IMR-90 (cell line): ENCODE measurements around the gene ITPK1. TPM values are rescaled to one million over a fixed set of nuclear protein-coding genes. Genes with fewer than 3 reads are reported as not detected.

ENCODE experiments used
- ATAC-seq: fragments of 200-7000 bp; cut with Tn5 transposase; 2 replicates; pipeline ENCODE4 v1.9.1; 2020; ENCODE audit warnings: low read depth, mild to moderate bottlenecking, moderate library complexity
- BruUV-seq: library from RNA; stranded (reverse); fragments of 400-500 nt; replicated peaks from 2 replicates; lab custom pipeline; 2021; lab: Mats Ljungman, UMichigan
- CTCF ChIA-PET: fragments of 300-600 bp; formaldehyde crosslinking; extraction: SDS; loops from one replicate; lab custom pipeline; 2021; ENCODE audit warnings: antibody characterized with exemption; lab: Yijun Ruan, JAX
- POLR2A ChIA-PET: fragments of 300-600 bp; sonication (Branson Sonifier 250); formaldehyde crosslinking; loops from one replicate; lab custom pipeline; 2022; ENCODE audit warnings: antibody characterized with exemption; ENCODE audit not compliant: unreplicated experiment; lab: Charles Lee
- DNase-seq: peaks from one replicate; pipeline ENCODE4 v3.0.0; 2013
- H2AFZ ChIP-seq: replicated peaks from 2 replicates; pipeline ENCODE3; 2013; ENCODE audit warnings: low read length, mild to moderate bottlenecking; ENCODE audit not compliant: poor library complexity
- H2AK5ac ChIP-seq: 2 replicates; pipeline ENCODE4 v1.6.1; 2013; ENCODE audit warnings: low read depth, low read length, inconsistent platforms
- H2AK9ac ChIP-seq: replicated peaks from 2 replicates; pipeline ENCODE3; 2013; ENCODE audit warnings: mild to moderate bottlenecking, low read depth, low read length, moderate library complexity; ENCODE audit not compliant: poor library complexity
- H2BK120ac ChIP-seq: 2 replicates; pipeline ENCODE4 v1.6.1; 2013; ENCODE audit warnings: low read depth, low read length, inconsistent platforms
- H2BK15ac ChIP-seq: 3 replicates; pipeline ENCODE4 v1.6.1; 2013; ENCODE audit warnings: low read depth, low read length, inconsistent platforms
- H2BK20ac ChIP-seq: 2 replicates; pipeline ENCODE4 v1.6.1; 2013; ENCODE audit warnings: low read depth, mild to moderate bottlenecking, inconsistent platforms, low read length, moderate library complexity
- H2BK5ac ChIP-seq: 2 replicates; pipeline ENCODE4 v1.6.1; 2013; ENCODE audit warnings: mild to moderate bottlenecking, low read depth, low read length, inconsistent platforms; ENCODE audit not compliant: poor library complexity, severe bottlenecking
- H3K14ac ChIP-seq: replicated peaks from 2 replicates; pipeline ENCODE4 v1.6.1; 2013; ENCODE audit warnings: low read depth, low read length, inconsistent platforms
- H3K18ac ChIP-seq: 2 replicates; pipeline ENCODE4 v1.6.1; 2013; ENCODE audit warnings: low read depth, low read length, control low read depth
- H3K23ac ChIP-seq: 2 replicates; pipeline ENCODE4 v1.6.1; 2013; ENCODE audit warnings: low read depth, low read length, inconsistent platforms
- H3K27ac ChIP-seq: 2 replicates; pipeline ENCODE4 v1.5.1; 2013; ENCODE audit warnings: mild to moderate bottlenecking, control low read depth, low read length; ENCODE audit not compliant: insufficient read depth
- H3K27me3 ChIP-seq: 2 replicates; pipeline ENCODE4 v1.6.1; 2013; ENCODE audit warnings: low read length; ENCODE audit not compliant: control insufficient read depth, insufficient read depth
- H3K36me3 ChIP-seq: 2 replicates; pipeline ENCODE4 v1.6.1; 2013; ENCODE audit warnings: low read length, mixed read lengths; ENCODE audit not compliant: control insufficient read depth, insufficient read depth
- H3K4ac ChIP-seq: 2 replicates; pipeline ENCODE4 v1.6.1; 2013; ENCODE audit warnings: low read depth, low read length, inconsistent platforms
- H3K4me1 ChIP-seq: 2 replicates; pipeline ENCODE4 v1.6.1; 2013; ENCODE audit warnings: low read length, mixed read lengths; ENCODE audit not compliant: control insufficient read depth, insufficient read depth
- H3K4me2 ChIP-seq: 2 replicates; pipeline ENCODE4 v1.6.1; 2013; ENCODE audit warnings: low read depth, mild to moderate bottlenecking, control low read depth, low read length, moderate library complexity
- H3K4me3 ChIP-seq: 2 replicates; pipeline ENCODE4 v1.5.1; 2013; ENCODE audit warnings: low read depth, mild to moderate bottlenecking, control low read depth, low read length, moderate library complexity; ENCODE audit not compliant: insufficient read depth
- H3K56ac ChIP-seq: 2 replicates; pipeline ENCODE4 v1.6.1; 2013; ENCODE audit warnings: low read length, inconsistent platforms; ENCODE audit not compliant: insufficient read depth; ENCODE audit errors: extremely low read depth
- H3K79me1 ChIP-seq, 2 experiments: 2 replicates each; pipeline ENCODE4 v1.6.1; 2013; ENCODE audit warnings: low read length in 2 of 2, inconsistent platforms in 1 of 2, low read depth in 1 of 2
- H3K9ac ChIP-seq: 2 replicates; pipeline ENCODE4 v1.6.1; 2013; ENCODE audit warnings: low read depth, low read length, control low read depth
- H3K9me1 ChIP-seq: 2 replicates; pipeline ENCODE4 v1.6.1; 2013; ENCODE audit warnings: low read length, inconsistent platforms; ENCODE audit not compliant: insufficient read depth
- H3K9me3 ChIP-seq: 2 replicates; pipeline ENCODE4 v1.6.1; 2013; ENCODE audit warnings: low read length; ENCODE audit not compliant: control insufficient read depth, insufficient read depth
- H4K20me1 ChIP-seq: 2 replicates; pipeline ENCODE4 v1.6.1; 2013; ENCODE audit warnings: low read length, inconsistent platforms; ENCODE audit not compliant: insufficient read depth
- H4K5ac ChIP-seq: 2 replicates; pipeline ENCODE4 v1.6.1; 2013; ENCODE audit warnings: mild to moderate bottlenecking, low read depth, low read length, control low read depth
- H4K8ac ChIP-seq, 2 experiments: 2 replicates each; pipeline ENCODE4 v1.6.1; 2013; ENCODE audit warnings: low read depth in 2 of 2, low read length in 2 of 2, control low read depth in 1 of 2, inconsistent platforms in 1 of 2
- H4K91ac ChIP-seq: 2 replicates; pipeline ENCODE4 v1.6.1; 2013; ENCODE audit warnings: low read depth, low read length, inconsistent platforms; ENCODE audit not compliant: insufficient read depth
- BHLHE40 ChIP-seq: fragments of 150-350 bp; IDR thresholded peaks from 2 replicates; pipeline ENCODE4 v1.6.1; 2016; ENCODE audit warnings: mild to moderate bottlenecking, low read depth, low read length
- CHD1 ChIP-seq: IDR thresholded peaks from 2 replicates; pipeline ENCODE4 v1.6.1; 2012; ENCODE audit warnings: low read depth, low read length, improper control_type of control experiment
- POLR2A ChIP-seq: IDR thresholded peaks from 2 replicates; pipeline ENCODE4 v1.6.1; 2012; ENCODE audit warnings: mild to moderate bottlenecking, low read depth, low read length
- RAD21 ChIP-seq: IDR thresholded peaks from 2 replicates; pipeline ENCODE4 v1.6.1; 2012; ENCODE audit warnings: low read length, improper control_type of control experiment
- RCOR1 ChIP-seq: IDR thresholded peaks from 2 replicates; pipeline ENCODE4 v1.6.1; 2012; ENCODE audit warnings: mild to moderate bottlenecking, low read length, improper control_type of control experiment; ENCODE audit not compliant: insufficient replicate concordance
- RFX5 ChIP-seq: IDR thresholded peaks from 2 replicates; pipeline ENCODE4 v1.8.0; 2012; ENCODE audit warnings: low read depth, mild to moderate bottlenecking, low read length, moderate library complexity
- SMC3 ChIP-seq: fragments of 150-350 bp; IDR thresholded peaks from 2 replicates; pipeline ENCODE4 v1.6.1; 2016; ENCODE audit warnings: low read depth, mild to moderate bottlenecking, antibody characterized with exemption, low read length, moderate library complexity
- WGBS, 2 experiments: methylation state at CpG; one replicate each; pipeline versions ENCODE4 v1.1.5 to v1.1.7; 2013; ENCODE audit warnings: missing lambda C conversion rate in 2 of 2; ENCODE audit not compliant: insufficient read length in 1 of 2; ENCODE audit errors: extremely low coverage in 2 of 2; 5-methylcytosine and 5-hydroxymethylcytosine counted together
- dilution Hi-C: fragments of 300-500 bp; cut with HindIII; formaldehyde crosslinking; loops from one replicate; pipeline ENCODE4 v1.14.3; 2018; ENCODE audit warnings: low sequenced_read_pairs; ENCODE audit not compliant: unreplicated experiment
- in situ Hi-C: fragments of 300-500 bp; cut with MboI; formaldehyde crosslinking; loops from 3 replicates; pipeline ENCODE4 v1.14.3; 2019; ENCODE audit warnings: low sequenced_read_pairs, inconsistent platforms, mixed read lengths
- intact Hi-C: fragments of 100-400 bp; cut with micrococcal nuclease; formaldehyde crosslinking; loops from 2 replicates; pipeline ENCODE4 v1.10.0; 2022
- polyA plus RNA-seq, 3 experiments: library from polyadenylated mRNA; depleted of rRNA; stranded (reverse); fragments of >200 nt; gene quantifications; 2 replicates each; pipeline ENCODE4 v1.2.3, GENCODE V29; 2012; ENCODE audit warnings: low replicate concordance in 1 of 3
- total RNA-seq: library from RNA; depleted of rRNA; stranded (reverse); fragments of >200 nt; gene quantifications from 2 replicates; pipeline ENCODE4 v1.2.3, GENCODE V29; 2012
- TF ChIP-seq, protein P1 (sequence below): fragments of 150-350 bp; IDR thresholded peaks from 2 replicates; pipeline ENCODE4 v1.6.1; 2016; ENCODE audit warnings: low read depth, mild to moderate bottlenecking, low read length, moderate library complexity, borderline replicate concordance
- TF ChIP-seq, protein P2 (sequence below): conservative IDR thresholded peaks from 2 replicates; pipeline ENCODE4 v1.5.1; 2012; ENCODE audit warnings: mild to moderate bottlenecking, low read depth, low read length, improper control_type of control experiment

The ITPK1 gene
- total and polyA plus RNA-seq, 2 of the 4 experiments (the other 2 are of a cell fraction): 21.7 to 26.9 TPM

DNA sequence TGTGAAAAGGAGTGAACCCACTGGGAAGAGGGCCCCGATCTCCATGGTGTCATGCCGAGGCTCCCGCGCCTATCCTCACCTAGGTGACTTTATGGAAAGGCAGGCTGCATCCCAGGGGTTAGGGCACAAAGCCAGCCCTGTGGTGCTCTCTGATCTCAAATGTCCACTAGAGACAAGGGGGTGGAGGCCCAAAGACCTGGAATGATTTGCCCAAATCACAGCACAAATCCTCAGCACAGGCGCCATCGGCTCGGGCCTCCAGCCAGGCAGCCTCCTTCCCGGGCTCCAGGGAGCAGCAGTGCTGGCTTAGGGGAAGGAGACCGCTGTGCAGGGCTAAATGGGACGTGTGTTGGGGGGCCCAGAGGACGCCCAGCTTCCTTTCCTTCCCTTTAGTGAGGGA is 175.2 kb downstream of the ITPK1 start:
- Histone ChIP-seq H2BK5ac (no peak overlapping the region), H4K5ac (no peak overlapping the region), H2BK15ac (no peak overlapping the region), H3K4me3 (no peak overlapping the region), H4K91ac (no peak overlapping the region), H3K4me1 (no peaks in the 10 kb centered on the region), H3K9me1 (peaks cover 2% of the 10 kb centered on the region; the same call in 1 of the 2 replicates), H2AK5ac (no peak overlapping the region), H3K4me2 (no peak overlapping the region), H3K9me3 (no peaks in the 10 kb centered on the region), H3K9ac (no peak overlapping the region), H2BK20ac (no peak overlapping the region), H2AFZ (no peak overlapping the region), H3K56ac (no peak overlapping the region), H3K27ac (no peak overlapping the region), H3K27me3 (no peaks in the 10 kb centered on the region), H3K18ac (no peak overlapping the region), H4K20me1 (no peaks in the 10 kb centered on the region), H3K36me3 (no peaks in the 10 kb centered on the region; the same call in 1 of the 2 replicates), H4K8ac (no peak overlapping the region), H2BK120ac (no peak overlapping the region), H2AK9ac (no peak overlapping the region), H3K4ac (no peak overlapping the region), H3K23ac (no peak overlapping the region), H3K79me1 (no peaks in the 10 kb centered on the region), H3K14ac (no peak overlapping the region)
- dilution Hi-C loops: no loop called here
- intact Hi-C loops: no loop called here
- in situ Hi-C loops: no loop called here
- ChIA-PET POLR2A (no interaction called here), CTCF (no interaction called here)
- BruUV-seq: no TSS peak
- no peak for DNase-seq
- no CpG with 5 or more reads among the region's 11 CpGs for WGBS, 2 experiments
- TF ChIP-seq RCOR1 (no peak), BHLHE40 (no peak), SMC3 (no peak), CHD1 (no peak), RAD21 (no peak), POLR2A (no peak), RFX5 (no peak)
- TF ChIP-seq, protein P1, sequence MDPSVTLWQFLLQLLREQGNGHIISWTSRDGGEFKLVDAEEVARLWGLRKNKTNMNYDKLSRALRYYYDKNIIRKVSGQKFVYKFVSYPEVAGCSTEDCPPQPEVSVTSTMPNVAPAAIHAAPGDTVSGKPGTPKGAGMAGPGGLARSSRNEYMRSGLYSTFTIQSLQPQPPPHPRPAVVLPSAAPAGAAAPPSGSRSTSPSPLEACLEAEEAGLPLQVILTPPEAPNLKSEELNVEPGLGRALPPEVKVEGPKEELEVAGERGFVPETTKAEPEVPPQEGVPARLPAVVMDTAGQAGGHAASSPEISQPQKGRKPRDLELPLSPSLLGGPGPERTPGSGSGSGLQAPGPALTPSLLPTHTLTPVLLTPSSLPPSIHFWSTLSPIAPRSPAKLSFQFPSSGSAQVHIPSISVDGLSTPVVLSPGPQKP: no peak
- TF ChIP-seq, protein P2, sequence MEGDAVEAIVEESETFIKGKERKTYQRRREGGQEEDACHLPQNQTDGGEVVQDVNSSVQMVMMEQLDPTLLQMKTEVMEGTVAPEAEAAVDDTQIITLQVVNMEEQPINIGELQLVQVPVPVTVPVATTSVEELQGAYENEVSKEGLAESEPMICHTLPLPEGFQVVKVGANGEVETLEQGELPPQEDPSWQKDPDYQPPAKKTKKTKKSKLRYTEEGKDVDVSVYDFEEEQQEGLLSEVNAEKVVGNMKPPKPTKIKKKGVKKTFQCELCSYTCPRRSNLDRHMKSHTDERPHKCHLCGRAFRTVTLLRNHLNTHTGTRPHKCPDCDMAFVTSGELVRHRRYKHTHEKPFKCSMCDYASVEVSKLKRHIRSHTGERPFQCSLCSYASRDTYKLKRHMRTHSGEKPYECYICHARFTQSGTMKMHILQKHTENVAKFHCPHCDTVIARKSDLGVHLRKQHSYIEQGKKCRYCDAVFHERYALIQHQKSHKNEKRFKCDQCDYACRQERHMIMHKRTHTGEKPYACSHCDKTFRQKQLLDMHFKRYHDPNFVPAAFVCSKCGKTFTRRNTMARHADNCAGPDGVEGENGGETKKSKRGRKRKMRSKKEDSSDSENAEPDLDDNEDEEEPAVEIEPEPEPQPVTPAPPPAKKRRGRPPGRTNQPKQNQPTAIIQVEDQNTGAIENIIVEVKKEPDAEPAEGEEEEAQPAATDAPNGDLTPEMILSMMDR: no peak
- no peak for ATAC-seq
